NCI-H2081 (cell line): ENCODE data around the gene NTMT1.
"Not testable (repeated sequence)": the region's sequence is repeated elsewhere in the genome, so short reads cannot be mapped to it uniquely, and the experiment has no call there.

ENCODE experiments used
- DNase-seq, 2 experiments: peaks; one replicate each; lab custom pipeline; 2025; lab: John Stamatoyannopoulos, UW

Gene NTMT1

DNA sequence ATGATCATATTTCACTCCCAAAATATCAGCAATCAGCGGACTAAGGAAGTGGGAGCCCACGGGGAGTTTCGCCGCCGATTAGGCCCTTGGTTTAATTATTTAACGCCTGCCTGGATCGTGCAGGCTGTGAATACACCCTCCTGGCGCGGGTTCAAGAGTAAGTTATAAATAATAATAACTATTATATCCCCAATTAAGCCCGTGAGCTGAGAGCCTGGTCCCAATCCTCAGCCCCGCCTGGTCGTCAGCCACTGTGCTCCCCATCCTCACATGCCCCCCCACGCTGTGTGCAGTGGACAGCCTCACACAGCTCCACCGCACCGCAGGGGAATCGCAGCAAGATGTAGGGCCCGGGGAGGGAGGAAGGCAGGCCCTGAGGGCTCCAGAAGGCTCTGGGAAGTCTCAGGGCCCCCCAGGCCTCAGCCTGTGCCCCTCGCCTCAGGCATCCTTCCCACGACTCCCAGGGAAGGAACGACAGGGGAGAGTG lies 28.6 kb downstream of the NTMT1 start:
- DNase-seq: no peak

DNA sequence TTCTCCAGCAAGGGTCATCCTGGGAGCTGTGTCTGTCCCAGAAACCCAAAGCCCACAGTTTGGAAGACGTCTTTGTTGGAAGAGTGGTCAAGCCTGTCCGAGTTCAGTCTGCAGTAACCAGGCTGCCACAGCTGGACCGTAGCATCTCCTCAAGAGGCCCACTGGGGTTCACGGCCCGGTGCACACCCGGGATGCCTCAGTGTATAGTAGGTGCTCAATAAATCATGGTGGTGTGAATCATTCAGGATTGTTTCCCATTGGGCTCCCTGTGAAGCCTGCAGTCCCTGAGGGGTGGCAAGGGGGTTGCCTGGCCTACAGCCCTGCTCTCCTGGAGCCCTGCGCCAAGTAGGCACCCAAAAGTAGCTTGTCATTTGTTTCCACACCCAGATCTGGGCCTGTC lies 29.2 kb downstream of the NTMT1 start:
- no peak for DNase-seq

DNA sequence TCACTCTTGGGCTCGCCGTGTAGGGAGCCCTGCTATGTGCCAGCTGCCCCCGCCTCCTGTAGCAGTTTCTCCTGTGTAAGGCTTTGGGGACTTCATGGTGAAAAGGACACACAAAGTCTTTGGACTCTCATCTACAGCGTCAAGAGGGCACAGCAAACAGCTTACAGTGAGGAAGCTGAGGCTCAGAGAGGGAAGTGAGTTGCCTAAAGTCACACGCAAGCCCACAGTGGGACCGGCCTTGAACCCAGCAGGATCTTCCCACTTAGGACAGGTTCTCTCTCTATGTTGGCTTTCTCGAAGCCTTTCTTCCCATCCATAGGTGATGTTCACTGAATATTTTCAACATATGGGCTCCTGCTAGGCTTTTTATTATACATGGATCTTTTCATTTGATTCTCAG lies 29.7 kb downstream of the NTMT1 start:
- no peak for DNase-seq

DNA sequence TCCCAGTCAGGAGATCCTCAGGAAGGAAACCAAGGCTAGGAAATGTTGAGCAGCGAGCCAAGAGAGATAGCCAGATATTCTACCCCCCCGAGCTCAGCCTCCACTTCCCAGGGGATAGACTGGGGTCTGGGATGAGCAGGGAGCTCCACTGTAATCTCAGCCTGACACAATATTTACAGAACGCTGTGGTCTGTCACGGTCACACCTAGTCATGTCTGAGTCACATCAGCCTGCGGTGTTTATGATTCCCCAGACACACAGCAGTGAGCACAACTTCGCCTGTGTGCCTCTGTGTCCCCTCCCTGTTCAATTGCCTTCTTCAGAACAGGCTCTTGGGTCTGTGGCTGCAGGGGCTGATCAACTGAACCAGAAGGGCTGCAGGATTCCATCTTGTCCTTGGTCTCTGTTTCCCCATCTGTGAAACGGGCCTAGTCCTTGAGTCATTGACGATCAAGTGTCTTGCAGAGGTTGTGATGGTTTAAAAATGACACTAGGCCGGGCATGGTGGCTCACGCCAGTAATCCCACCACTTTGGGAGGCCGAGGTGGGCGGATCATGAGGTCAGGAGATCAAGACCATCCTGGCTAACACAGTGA lies 30.9 kb downstream of the NTMT1 start:
- DNase-seq: no peak

DNA sequence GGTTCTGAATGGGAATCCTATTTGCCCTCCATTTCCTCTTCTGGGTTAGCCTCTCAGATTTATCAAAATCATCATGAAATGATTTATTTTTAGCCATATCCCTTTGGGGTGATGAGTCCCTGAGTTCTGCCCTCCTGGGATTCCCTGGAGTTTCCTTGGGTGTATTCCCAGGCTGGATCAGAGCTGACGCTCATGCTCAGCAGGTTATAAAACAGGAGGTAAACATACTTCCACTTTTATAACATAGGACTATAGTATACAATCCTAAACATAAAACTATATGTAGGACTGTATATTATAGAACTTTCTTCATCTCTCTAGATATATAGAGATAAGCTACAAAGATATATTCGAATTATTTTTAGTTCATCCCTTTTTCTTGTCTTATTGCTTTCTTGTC lies 35.1 kb downstream of the NTMT1 start:
- no peak for DNase-seq

DNA sequence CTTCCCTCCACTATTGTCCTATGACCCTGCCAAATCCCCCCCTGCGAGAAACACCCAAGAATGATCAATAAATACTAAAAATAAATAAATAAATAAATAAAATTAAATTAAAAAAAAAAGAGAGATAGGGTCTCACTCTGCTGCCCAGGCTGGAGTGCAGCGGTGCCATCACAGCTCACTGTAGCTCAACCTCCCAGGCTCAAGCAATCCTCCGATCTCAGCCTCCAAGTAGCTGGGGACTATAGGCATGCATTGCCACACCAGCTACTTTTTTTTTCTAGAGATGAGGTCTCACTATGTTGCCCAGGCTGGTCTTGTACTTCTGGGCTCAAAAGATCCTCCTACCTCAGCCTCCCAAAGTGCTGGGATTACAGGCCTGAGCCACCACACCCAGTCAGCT lies 36.3 kb downstream of the NTMT1 start:
- not testable (repeated sequence) for DNase-seq

DNA sequence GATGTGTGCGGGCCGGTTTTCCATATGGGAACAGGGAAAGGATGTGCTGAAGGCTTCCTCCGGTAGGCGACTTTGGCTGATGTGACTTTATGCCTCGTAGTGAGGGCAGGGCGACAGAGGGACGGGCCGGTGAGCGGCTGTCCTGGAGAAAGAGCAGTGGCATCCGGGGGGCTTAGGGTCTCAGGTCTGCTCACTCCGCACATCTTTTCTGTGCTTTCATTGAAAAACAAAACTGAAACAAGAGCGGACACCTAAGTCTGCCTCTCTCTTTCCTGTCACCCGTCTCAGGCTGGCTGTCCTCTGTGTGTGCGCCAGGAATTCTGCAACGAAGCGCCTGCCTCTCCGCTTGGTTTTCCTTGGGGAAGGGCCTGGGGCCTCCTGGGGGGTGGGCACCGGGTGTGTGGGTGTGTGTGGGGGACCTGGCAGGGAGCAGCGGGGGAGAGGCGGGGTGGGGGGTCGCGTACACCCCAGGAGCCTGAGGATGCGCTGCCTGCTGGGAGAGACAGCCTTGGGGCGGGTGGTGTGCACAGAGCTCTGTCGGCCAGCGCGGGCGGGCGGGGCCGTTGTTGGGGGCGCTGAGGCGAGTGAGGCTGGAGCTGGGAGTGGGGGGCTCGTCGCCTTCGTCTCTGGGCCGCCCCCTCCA lies 38.9 kb downstream of the NTMT1 start:
- DNase-seq: no peak

DNA sequence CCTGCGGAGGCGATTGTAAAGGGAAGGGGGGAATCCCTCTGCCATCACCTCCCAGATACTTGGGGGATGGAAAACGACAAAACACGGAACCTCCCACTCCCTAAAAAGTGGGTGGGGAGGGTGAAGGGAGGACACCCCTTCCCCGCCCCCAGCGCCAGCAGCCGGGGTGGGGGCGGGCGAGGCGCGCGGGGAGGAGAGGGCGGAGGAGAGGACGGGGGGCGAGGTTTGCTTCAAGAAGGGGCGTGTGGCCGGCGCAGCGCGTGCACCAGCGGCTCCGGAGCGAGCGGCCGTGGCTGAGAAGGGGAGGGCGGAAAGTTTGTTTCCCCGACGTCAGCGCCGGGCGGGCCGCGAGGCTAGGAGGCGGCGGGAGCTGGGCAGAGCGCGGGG lies 39.4 kb downstream of the NTMT1 start, which contains the start of gene PRRX2:
Gene PRRX2, plus strand, starts transcription at position 259 of the 387 bp plus-strand sequence. CDS start 221 bp downstream, outside the sequence.
- DNase-seq: no peak

DNA sequence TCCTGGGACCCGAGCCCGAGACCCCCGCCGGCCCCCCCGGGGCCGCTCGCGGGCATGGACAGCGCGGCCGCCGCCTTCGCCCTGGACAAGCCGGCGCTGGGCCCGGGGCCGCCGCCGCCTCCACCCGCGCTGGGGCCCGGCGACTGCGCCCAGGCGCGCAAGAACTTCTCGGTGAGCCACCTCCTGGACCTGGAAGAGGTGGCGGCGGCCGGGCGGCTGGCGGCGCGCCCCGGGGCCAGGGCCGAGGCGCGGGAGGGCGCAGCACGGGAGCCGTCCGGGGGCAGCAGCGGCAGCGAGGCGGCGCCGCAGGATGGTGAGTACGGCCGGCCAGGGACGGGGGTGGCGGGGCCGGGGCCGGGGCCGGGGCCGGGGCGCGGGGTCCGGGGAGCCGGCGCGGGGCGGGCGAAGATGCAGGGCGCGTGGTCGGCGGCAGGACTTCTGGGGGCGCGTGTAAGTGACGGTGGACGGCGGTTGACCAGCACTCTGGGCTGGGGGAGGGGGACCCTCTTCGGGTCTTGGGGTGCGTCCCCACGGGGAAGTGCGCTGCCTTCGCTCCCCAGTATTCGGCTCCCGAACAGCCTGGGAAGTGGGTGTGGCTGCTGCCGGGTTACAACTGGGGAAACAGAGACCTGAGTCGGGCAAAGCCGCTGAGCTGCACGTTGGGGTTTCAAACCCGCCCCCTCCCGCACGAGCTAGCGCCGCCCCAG lies 40.0 kb downstream of the NTMT1 start:
- no peak for DNase-seq

DNA sequence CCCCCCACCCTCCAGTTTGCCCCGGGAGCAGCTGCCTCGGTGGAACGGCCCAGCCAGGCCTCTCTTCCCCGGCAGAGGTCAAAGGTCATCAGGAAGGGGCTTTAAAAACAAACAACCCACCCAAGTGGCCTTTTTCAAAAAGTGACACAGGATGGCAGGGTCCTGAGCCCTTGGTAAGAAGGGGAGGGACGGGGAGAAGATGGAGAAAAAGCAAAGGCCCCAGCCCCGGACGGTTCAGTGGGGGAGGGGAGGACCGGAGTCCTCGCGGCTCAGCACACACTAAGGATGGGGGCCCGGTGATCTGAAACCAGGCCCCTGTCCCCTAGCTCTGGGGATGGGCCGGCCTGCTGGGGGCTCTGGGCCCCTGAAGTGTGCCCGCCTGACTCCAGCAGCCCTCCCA lies 40.6 kb downstream of the NTMT1 start:
- no peak for DNase-seq

DNA sequence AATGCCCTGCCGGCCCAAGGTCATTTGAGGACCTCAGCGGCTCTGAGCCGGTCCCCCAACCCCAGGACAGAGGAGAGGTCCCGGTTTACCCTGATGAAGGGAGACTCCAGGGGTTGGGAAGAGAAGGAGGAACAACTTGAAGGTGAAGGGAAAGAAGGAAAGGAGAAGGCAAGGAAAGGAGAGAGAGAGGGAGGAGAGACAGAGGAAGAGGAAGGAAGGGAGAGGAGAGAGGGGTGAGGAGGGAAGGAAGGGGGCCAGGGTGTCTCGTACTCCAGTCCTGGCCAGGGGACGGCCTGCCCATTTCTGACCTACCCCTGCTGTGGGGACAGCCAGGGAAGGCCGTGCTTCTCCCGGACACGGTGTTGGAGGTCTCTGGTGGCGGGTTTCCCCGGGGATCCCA lies 41.4 kb downstream of the NTMT1 start:
- DNase-seq: no peak

DNA sequence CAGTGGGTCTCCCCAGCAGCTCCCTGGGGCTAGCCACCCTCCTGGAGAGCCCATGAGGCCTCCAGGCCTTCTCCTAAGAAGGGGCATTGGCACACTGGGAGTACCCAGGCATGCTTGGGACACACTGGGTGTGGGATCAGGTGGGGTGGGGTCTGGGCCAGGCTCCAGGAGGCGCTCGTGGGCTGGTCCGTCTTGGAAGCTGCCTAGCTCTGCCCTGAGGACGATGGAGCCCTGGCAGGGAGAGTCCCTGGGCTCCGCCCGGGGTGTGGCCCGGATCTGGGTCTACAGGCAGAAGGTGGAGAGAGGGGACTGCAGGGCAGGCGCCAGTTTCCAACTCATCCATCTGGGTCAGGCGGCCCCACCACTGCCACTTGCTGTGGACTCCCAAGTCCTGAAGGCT lies 41.9 kb downstream of the NTMT1 start:
- DNase-seq: no peak

DNA sequence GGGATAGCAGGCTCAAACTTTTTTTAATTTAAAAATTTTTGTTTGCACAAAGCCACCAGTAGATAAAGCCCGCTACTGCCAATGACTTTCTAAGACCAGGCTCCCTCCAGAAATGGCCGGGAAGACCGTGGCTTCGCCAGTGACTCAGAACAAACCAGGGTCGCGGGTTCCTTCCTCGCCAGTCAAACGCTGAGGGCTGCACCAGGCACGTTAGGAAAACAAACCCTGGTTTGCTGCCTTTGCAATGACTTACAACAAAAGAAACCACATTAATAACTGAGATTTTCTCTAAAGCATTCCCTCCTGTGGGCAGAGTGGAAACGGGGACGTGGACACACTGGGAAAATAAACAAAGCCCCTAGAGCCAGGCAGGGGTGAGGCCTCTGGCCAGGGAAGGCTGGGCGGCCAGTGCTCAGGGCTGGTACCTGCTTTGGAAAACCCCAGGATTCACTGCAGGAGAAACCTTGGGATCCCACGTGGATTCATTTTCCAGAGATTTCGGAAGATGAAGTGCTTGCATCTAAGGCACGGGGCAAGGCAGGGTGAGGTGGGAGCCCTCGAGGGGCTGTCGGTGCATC lies 43.3 kb downstream of the NTMT1 start:
- no peak for DNase-seq

DNA sequence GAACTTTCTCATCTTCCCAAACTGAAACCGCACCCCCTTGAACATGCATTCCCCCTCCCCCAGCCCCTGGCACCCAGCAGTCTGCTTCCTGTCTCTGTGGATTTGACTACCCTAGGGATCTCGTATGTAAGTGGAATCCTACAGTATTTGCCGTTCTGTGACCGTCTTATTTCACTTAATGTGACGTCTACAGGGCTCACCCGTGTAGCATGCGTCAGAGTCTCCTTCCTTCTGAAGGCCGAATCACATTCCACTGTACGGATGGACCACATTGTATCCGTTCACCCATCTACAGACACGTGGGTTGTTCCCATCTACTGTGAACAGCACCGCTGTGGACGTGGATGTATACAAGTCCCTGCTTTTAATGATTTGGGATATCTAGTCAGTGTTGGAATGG lies 44.0 kb downstream of the NTMT1 start:
- no peak for DNase-seq

DNA sequence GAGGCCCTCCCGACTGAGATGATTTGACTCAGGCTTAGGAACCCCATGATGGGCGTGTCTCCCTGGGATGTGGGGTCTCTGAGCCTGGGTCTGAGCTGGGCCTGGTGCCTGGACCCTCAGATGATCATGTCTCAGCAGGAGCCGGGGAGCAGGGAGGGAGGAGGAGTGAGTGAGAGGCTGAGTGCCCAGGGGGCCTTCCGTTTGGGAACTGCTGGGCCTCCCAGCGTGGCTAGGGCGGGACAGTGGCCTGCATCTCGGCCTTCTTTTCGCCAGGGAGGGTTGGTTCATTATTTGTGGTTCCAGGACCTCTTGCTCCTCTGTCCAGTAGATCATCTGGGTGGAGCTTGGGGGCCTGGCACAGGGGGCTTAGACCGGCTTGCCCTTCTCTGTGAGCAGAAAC lies 45.1 kb downstream of the NTMT1 start:
- DNase-seq: no peak

DNA sequence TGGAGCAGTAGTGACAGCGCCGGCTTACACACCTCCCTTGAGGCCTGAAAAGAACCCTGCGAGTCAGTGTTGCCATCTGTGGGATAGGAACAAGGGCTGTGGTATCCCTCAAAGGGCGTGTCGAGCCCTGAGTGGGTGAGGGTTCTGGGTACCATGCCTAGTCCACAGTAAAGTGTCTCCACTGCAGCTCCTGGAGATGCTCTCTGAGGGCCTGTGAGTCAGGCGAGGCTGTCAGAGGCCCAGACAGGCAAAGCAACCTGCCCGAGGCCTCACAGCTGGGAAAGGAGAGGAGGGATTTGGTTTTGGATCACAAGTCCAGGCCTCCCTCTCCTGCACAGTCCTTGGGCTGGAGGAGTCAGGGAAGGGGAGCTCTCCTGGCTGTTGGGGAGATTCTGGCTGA lies 45.6 kb downstream of the NTMT1 start:
- no peak for DNase-seq

DNA sequence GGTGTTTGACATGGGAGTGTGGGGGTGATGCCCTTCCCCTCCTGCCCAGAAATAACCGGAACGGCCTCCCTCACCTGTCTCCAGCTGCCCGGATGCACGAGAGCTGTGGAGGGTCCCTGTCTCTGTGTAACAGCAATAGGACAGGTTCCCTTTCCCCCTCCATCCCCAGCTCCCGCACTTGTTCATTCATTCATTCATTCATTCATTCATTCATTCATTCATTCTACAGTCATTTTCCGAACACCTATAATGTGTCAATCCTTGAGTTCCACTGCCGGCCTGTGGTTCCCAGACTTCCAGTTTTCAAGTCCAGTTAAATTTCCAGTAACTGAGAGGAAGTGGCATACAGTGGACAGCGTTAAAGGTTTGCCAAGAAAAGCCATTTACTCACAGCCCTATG lies 46.7 kb downstream of the NTMT1 start:
- no peak for DNase-seq

DNA sequence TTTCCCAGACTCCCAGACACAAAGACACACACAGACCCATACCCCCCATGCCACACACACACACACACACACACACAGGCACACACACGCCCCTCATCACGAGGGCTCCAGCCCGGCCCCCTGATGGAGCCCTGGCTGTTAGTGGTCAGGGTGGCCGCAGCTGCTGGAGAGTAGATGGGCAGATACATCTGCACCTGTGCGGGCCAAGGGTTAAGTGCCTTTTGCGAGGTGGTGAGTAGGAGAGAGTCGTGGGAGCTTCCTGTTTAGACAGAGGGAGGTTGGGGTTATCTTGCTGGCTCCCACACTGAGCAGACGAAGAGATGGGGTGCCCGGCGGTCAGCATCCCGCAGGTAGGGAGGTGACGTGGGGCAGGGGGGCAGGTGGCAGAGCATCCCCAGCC lies 47.6 kb downstream of the NTMT1 start:
- DNase-seq: no peak

DNA sequence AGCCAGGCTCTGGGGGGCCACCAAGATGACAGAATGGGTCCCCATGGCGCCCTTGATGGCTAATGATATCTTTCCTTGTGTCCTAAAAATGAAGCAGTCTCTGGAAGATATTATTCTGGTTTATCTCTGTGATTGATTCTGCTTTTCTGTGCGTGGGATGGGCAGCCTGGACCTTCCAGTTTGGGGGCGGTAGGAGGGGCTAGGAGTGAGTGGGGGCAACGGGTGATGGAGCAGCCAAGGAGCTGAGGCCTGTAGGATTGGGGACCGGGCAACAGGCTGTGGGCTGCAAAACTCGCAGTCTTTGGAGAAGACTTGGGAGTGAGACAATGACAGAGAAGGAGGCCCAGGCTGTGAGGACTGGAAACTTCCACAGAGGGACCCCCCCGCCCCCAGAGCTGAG lies 48.3 kb downstream of the NTMT1 start:
- DNase-seq: no peak

DNA sequence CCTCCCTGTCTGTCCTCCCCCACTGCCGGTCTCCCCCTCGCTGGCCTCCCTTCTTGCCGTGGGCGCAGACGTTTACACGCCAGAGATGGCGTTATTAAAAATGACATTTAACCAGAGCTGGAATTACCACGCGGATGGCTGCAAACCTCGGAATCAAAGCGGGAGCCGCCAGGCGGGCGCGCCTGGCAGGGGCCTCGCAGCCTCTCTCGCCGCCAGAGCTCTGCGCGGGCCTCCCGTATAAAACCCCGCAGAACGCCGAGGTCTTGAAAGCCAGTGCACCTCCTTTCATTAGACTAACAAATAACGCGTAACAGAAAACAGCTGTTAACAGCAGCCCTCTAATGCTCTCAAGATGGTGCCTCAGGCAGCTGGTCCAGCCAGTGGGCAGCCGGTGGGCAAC lies 49.7 kb downstream of the NTMT1 start:
- no peak for DNase-seq

DNA sequence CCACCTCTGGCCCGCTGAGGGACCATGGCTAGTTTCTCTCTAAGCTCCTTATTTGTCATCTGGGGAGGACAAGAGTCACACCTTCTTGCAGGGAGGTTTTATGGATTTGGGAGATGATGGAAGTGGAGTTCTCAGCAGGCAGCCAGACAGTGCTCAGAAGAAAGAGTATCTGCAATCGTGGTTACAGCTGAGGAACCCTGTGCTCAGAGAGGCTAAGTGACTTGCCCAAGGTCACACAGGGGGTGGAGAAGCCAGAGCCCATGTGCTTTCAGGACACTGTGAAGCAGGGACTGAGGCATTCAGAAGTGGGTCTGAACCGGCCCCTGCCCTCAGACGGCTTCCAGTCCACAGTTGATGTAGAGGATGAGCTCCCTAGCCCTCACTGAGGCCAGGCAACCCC lies 50.3 kb downstream of the NTMT1 start:
- DNase-seq: no peak

DNA sequence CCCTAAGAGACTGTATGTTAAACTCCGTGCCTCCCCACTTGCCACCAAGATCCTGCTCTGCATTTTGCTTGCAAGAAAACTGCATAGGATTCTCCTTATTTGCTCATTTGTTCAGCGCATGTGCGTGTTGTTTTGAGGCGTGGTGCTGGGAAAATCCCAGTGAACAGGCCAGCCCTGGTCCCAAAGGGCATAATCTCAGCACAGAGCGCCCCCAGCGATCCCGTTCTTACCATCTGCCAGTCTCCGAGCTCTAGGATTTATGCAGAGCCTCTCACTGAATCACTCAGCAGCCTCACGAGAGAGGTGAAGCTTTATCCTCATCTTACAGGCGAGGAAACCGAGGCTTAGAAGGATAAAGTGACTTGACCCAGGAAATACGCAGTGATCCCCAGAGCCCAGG lies 51.0 kb downstream of the NTMT1 start:
- no peak for DNase-seq

DNA sequence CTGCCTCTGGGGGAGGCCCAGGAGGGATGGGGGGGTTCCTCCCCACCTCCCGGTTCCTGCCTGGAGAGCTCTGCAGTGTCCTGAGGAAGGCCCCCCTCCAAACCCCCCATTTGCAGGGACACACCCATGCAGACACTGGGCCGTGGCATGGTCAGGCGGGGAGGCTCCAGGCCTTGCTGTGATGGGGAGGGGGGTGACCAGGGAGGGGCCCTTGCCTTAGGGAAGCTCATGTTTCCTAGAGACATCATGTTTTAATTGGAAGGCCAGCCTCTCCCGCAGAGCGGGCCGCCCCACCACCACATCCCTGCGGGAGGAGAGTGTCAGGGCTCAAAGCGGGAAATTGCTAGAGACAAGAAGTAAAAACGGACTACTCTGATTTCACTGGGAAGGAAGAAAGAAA lies 51.5 kb downstream of the NTMT1 start:
- no peak for DNase-seq
